T-helper 1 cell treated with Interleukin-12 subunit alpha and Interleukin-12 subunit beta and Interleukin-4 antibody, amounts not matched to agents 30 ng/mL and 1 ng/mL, for 36 hours (primary cell): ENCODE results near the gene FAM120A. TPM values are rescaled to one million over a fixed set of nuclear protein-coding genes. Genes with fewer than 3 reads are reported as not detected.

Source experiments
- intact Hi-C: fragments of 100-400 bp; cut with micrococcal nuclease; formaldehyde crosslinking; loops from one replicate; pipeline ENCODE4 v1.15.1; 2024
- total RNA-seq: library from RNA; stranded (reverse); gene quantifications from 2 replicates; pipeline ENCODE4 v1.2.3, GENCODE V29; 2022

The FAM120A gene
- total RNA-seq, 1 donor from 2014 or later = 143 TPM

DNA sequence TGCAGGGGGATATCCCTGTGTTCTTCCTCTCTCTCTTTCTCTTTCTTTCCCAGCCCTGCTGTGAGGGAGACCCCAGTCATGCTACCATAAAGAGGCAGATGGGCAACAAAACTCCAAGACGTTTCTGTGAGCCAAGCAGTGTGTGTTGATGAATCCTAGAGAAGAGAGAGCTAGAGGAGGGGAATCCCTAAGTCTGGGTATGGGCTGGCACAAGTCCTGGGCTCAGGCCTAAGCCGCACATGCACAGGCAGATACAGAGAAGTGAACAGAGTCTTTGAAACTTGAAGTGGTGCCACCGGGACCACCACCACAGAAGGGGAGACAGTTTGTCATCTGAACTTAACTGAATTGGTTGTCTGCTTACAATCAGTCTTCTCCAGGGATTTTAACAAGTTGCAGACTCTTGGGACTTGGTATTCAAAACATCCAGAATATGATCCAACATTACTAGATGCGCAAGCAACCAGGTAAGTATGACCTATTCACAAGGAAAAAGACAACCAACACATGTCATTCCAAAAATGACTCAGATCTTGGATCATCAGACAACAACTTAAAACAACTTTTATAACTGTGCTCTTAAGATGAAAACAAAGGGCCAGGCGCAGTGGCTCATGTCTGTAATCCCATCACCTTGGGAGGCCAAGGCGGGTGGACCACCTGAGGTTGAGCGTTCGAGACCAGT, 10.4 kb upstream of the FAM120A start:
- intact Hi-C loops = no loop called here

DNA sequence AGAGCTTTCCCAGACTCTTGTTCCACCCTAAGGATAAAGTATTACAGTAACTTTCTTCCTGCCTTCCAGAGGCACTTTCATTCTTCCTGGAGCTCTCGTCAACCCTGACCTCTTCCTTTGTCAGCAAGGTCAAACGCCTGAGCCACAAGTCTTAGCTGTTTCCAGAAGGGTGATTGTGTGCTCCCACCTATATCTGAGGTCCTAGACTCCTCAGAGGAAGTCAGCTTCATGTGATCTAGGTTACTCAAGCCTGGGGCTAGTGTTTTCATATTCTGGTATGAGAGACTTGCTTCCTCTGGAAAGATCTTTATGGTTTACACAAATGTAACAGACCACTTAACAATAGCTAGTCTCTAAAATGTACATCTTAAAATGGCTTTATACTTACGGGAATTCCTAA, 5.4 kb upstream of the FAM120A start:
- intact Hi-C loops = no loop called here

DNA sequence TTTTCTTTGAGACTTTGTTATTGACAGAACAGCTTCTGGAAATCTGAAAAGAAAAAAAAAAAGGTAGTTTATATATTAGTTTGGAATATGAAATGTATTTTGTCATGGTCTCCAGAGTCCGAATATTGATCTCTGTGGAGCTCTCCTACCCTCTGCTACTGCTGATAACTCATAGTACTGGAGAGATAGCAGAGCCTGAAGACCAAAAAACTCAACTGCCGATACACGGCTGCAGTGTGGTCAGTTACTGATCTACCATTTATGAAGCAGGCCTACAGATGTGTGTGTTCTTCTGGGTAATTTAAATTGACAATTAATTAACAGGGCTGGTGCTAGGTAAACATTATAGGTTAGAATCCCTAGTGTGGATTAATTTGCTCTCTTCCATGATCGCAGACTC, 3.8 kb upstream of the FAM120A start:
- intact Hi-C loops = no loop called here

DNA sequence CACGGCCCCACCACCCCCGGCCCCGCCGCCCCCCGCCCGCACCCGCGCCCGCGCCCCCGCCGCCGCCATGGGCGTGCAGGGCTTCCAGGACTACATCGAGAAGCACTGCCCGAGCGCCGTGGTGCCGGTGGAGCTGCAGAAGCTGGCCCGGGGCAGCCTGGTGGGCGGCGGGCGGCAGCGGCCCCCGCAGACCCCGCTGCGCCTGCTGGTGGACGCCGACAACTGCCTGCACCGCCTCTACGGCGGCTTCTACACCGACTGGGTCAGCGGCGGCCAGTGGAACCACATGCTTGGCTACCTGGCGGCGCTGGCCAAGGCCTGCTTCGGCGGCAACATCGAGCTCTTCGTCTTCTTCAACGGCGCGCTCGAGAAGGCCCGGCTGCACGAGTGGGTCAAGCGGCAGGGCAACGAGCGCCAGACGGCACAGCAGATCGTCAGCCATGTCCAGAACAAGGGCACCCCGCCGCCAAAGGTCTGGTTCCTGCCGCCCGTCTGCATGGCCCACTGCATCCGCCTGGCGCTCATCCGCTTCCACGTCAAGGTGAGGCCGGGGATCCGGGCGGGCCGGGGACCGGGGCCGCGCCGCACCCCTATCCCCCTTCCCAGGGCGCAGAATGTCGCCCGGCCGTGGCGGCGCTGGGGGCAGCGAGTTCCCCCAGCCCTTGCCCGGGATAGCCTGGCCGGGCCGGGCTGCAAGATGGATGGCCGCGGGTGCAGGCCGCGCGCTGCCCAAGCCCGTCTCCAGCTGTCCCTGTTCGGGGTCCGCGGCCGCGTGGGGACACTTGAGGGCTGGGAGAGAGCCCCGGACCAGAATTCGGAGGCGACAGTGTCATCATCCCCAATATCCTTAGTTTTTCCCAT, 594 bp downstream of the FAM120A start:
- intact Hi-C loops = loop anchor here (1.0 to 10.0 kb wide), 12 partner anchors 295 to 1275 kb away; partner anchors contain the start of genes AOPEP, BICD2, IPPK and NINJ1

DNA sequence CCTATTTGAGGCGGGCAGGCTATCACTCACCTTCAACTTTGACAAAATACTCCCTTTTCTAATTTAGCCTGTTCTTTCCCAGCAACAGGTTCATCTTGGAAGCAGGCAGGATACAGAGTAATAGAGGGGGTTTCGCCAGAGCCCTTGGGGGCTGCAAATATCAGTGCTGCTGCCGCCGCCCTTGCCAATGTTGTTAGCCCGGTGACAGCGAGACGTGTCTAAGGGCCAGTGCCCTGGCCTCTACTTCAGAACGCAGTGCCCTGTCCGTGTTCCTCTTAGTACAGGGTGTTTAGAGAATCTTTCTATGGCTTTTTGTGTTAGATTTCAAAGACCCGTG, 1.2 kb downstream of the FAM120A start:
- intact Hi-C loops = loop anchor here (1.0 to 10.0 kb wide), 14 partner anchors 11 to 1275 kb away; partner anchors contain the start of genes AOPEP, BICD2, CARD19 and IARS1

DNA sequence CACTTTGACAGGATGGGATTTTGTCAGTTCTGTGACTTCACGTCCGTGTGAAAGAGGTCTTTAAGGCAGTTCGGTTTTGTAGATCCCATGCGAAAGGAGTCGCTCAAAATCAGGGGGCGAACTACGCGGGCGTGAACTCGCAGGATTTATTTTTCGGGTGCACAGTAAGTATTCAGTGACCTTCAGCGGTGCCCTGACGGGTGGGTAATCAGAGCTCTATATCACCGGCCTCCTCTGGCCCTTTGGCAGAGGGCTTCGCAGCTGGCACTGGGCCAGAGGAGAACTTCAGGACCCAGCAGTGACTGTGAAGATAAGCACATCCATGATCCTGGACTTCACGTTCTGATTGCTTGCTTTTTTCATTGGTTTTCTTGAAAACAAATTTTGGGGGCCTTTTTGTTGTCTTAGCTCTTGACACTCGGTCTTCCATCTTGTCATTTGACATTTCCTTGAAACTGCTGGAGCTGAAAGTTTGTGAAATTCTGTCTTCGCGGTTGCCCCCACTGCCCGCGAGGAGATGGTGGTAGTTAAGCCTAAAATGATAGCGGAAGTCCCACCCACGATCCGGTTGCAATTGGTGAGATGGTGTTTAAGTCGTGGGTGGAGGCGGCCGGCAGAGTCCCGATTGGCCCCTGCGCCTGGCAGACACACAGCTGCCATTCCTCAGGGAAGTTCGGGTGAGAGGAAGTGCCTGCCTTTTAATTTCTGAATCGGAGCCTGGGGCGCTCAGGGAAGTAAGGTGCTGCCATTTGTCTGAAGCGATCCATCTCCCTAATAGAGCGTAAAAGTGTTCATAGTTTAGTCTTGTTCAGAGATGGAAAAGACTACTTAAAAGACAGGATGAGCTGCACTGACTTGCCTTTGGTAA, 1.8 kb downstream of the FAM120A start, which contains the start of gene FAM120AOS:
FAM120AOS (minus strand) TSS at position 535 of the 868 bp plus-strand sequence. CDS start 872 bp downstream, outside the sequence.
- intact Hi-C loops = loop anchor here (1.0 to 10.0 kb wide), 14 partner anchors 10 to 1274 kb away; partner anchors contain the start of genes AOPEP, BICD2, CARD19 and IARS1

DNA sequence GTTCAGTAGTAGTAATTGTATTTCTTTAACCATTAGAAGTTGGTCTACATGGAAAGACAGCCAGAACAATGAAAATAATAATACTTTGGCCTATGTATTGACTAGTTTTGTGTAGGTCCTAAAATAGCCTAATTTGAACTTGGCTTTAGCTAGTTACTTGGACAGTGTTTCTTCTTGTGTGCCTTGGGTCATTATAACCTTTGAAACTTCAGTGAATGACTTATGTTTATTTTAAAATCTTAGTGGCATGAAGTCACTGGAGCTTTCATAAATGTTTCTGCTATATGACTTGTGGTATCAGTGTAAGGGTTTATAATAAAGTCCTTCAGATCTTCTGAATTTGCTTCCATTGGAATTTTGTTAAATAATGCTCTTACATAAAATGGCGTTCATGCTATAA, 4.5 kb downstream of the FAM120A start:
- intact Hi-C loops = loop anchor here (10.0 kb wide), 1 partner anchor 321 kb away; the partner anchor contains the start of gene NINJ1

DNA sequence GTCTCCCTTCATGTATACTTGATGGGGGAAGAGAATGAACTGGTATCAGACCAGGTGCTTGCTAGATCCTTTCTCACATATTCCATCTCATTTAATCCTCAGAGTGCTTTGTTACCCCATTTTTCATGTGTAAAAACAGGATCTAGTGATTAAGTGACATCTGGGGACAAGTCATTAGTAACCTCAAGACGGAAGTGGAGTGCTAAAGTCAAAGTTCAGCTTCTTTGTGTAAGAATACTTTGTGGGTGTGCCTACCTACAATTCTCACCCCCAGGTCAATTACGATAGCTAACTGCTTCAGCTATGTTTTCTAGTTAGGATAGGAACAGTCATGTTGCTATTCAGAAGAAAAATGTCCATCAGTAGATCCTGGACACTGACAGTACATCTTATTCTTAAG, 5.0 kb downstream of the FAM120A start:
- intact Hi-C loops = loop anchor here (10.0 kb wide), 1 partner anchor 322 kb away; the partner anchor contains the start of gene NINJ1

DNA sequence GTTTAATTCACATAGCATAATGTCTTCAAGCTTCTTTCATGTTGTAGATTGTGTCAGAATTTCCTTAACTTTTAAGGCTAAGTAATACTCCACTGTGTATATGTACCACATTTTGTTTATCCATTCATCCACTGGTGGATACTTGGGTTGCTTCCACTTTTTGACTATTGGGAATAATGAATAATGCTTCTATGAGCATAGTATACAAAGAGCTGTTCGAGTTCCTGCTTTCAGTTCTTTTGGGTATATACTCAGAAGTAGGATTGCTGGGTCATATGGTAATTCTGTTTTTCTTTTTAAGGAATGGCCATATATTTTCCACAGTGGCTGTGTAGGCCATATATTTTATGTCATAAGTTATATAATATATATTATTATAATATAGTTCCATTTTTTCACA, 5.5 kb downstream of the FAM120A start:
- intact Hi-C loops = loop anchor here (10.0 kb wide), 1 partner anchor 322 kb away; the partner anchor contains the start of gene NINJ1

DNA sequence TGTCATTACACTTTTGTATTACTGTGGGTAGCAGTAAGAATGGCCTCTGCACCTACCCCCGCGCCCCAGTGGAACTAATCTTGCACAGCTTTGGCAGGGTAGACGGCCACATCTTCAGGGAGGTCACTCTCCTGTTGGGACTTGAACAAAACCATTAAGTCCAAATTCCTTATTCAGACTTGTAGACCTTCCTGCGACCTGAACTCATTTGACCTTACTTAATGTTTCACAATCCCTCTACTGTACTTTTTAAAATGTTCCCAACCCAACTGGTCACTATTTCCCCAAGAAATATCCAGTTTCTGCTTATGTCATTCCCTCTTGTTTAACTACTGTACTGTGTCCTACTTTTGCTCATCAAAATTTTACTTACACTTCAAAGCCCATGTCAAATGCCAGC, 7.2 kb downstream of the FAM120A start:
- intact Hi-C loops = loop anchor here (10.0 kb wide), 1 partner anchor 324 kb away; the partner anchor contains the start of gene NINJ1

DNA sequence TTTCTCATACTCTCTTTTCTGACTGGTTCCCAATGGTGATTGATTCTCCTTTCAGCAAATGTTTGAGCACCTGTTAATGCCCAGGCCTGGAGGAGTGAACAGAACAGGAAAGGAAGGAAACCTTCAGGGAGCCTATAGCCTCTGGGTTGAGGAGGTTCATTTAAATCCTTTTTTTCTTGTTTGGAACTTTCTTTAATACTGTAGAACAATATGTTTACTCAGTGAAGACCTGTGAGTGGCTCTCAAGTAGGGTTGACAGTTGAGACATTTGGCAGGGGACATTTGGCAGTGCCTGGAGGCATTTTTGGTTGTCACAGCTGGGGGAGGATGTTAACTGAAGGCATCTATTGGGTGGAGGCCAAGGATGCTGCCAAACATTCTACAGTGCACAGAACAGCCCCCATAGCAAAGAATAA, 8.0 kb downstream of the FAM120A start:
- intact Hi-C loops = loop anchor here (10.0 kb wide), 1 partner anchor 325 kb away; the partner anchor contains the start of gene NINJ1

DNA sequence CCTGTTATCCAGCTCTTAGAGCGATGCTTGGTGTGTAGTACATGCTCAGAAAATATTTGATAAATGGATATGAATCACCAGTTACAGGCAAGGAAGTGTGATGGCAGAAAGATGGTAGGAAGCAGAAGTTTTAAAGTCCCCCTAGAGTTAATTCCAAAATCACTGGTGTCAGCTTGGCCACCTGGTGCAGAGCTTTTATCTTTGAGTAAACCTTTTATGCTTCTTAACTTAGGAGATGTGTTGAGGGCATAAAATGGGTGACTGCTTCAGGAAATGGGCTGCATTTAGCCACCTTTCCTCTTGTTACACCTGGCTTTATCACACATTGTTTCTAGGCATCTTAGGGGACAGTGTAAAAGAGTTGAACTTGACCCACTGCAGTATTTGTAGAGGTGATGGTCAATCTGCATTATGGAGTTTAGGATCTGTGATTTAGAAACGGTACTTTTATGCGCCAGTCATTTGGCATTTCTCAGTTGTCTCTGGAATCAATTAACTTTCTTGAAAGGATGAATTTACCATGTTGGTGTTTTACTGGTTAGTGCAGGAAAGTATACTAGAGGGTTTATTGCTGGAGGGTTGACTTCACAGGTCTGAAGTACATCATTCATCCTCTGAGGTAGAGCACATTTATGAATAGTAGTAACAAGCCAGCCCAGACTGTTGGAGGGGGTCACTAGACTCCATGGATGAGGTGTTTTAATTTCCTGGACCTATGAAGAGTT, 9.4 kb downstream of the FAM120A start:
- intact Hi-C loops = no loop called here

DNA sequence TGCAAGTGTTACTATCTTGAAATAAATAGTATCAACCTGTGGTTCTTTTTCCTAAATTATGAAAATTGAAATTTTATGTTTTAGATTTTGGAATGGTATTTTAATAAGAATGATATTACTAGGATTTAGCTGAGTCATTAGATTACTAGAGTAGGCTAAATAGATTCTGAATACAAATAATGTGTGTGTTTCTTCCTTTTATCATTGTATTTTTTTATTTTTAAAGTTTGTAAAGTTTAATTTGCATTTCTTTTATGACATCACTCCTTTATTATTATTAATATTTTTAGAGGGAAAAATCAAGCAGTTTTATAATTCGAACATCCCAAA, 9.9 kb downstream of the FAM120A start:
- intact Hi-C loops = no loop called here

DNA sequence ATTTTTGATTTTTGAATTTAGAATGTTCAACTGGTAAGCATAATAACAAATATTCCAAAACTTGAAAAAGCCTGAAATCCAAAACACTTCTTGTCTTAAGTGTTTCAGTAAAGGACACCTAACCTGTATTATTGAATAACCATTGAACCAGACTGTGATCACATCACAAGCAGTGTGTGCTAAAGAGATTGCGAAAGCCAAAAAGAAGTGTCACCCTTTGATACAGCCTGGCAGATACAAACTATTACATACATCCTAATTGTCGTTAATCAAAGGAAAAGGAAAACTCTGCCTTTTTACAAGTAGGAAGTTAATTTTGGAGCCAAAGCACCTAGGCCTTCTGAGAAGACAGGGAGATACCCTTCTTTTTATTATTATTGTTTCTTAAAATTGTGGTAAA, 10.3 kb downstream of the FAM120A start:
- intact Hi-C loops = no loop called here

DNA sequence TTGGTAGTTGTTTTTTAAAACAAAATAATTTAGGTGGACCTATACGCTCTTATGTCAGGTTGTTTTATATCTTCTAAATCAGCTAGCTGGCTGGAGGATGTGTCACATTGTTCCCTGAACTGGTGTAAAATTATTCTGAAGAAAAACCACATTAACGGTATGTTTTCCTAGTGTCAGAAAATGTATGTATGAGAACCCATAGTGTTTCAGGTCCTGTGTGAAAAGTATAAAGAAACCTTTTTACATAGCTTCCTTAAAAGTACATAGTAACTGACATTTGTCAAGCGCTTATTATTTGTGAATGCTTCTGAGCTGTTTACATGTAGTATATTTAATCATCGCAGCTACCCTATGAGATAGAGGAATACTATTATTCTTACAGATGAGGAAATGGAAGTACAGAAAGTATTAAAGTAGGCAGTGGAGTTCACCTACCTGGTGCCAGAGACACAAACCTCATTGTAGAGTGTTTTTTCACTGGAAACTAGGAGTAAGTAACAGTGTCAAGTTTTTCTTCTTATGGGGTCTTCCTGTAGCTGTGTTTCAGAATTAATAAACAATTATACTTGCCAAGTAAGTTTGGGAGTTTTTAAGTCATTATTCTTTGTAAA, 12.3 kb downstream of the FAM120A start:
- intact Hi-C loops = loop anchor here (1.0 to 2.0 kb wide), 2 partner anchors 10 to 37 kb away; partner anchors contain the start of gene FAM120AOS

DNA sequence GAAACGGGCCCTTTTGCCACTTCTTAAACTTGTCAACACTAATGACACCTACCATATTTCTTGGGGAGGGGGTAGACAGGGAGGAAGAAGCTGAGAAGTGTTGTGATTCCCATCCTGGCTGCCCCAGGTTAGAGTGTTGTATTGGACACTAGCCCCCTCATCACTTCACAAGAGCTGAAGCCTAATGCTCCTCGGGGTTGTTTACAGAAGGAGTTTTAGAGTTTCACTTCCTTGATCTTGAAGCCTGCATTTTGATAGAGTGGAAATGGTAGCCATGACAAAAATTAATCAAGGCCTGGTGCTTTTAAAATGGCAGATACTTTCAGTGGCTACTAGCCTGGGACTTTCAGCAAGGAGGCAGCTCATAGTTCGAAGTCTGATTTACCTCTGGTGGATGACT, 12.9 kb downstream of the FAM120A start:
- intact Hi-C loops = loop anchor here (2.0 kb wide), 1 partner anchor 36 kb away; no protein-coding TSS in a partner anchor

DNA sequence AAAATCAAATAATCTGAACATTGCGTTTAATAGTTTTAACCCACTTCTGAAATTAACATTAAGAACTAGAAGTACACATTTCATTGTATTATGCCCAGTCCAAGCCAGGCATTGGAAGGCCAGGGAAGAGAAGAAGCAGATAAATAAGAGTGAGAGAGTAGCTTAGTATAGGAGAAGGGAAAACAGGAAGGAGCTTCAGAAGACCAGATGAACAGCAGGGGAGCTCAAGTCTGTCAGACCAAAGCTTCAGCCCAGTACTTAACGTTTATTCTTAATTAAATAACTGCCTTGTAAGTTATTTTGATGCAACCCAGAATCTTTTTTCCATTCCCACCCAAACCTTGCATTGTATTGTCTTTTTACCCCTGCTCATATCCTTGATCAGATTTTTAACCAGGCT, 13.4 kb downstream of the FAM120A start:
- intact Hi-C loops = loop anchor here (2.0 kb wide), 1 partner anchor 36 kb away; no protein-coding TSS in a partner anchor

DNA sequence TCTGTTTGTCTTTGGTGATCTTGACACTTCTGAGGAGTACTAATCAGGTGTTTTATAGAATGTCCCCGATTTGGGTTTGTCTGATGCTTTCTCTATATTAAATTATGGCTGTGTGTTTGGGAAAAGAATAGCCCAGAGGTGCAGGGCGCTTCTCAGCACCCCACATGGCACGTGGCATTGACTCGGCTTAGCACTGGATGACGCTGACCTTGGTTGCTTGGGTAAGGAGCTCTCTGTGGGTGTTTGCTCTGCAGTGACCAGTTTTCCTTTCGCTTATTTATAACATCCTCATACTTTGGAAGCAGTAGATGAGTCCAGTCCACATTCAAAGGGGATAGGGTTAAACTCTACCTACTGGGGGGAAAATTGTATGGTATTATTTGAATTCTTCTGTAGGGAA, 14.4 kb downstream of the FAM120A start:
- intact Hi-C loops = loop anchor here (2.0 kb wide), 1 partner anchor 35 kb away; no protein-coding TSS in a partner anchor

DNA sequence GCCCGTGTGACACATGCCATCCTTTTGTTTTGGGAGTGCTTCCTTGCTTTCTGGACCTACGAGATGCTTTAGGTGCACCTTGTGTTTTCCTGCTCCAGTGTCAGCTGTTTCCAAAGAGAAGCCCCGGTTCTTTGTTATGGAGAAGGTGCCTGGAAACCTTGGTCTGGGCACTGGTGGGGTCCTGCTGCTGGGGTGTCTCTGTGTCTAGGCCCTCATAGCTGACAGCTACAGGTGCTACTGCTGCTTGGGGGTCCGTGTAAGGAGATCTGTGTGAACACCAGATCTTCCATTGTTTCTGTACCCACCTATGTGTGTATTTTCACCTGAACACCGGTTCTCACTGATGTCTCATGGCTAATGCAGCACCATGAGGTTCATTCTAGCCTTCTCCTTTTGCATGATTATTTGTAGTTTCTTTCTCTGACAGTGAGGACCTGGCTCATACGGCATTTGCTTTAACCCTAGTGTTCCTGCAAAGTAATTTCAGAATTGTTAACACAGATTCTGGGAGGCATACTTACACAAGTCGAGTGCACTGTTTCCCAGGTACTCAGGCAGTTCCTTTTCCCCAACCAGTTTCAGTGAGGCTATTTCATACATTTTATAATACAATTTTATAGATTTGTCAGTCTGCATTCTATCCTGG, 15.1 kb downstream of the FAM120A start:
- intact Hi-C loops = no loop called here
